Measurements from ENCODE around the gene KRT17. TPM values are rescaled to one million over a fixed set of nuclear protein-coding genes. Genes with fewer than 3 reads are reported as not detected.

The KRT17 gene
- total RNA-seq, 2 donors from 2014 or later = not detected

GRCh38 chr17:41658846-41659245, 34.5 kb upstream of the KRT17 start:
- Mint-ChIP-seq H3K36me3 (no peaks in the 10 kb centered on the region), H3K27me3 (peaks cover 0 to 4% of the 10 kb centered on the region in 2 donors), H3K4me1 (ENCODE audit: low read depth in 2 of 2) (peaks cover 0 to 4% of the 10 kb centered on the region in 2 donors), H3K4me3 (no peak overlapping the region), H3K27ac (no peak overlapping the region), H3K9me3 (no peaks in the 10 kb centered on the region)
- no peak for DNase-seq (ENCODE audit: low spot score)
- no peak for ATAC-seq

DNA sequence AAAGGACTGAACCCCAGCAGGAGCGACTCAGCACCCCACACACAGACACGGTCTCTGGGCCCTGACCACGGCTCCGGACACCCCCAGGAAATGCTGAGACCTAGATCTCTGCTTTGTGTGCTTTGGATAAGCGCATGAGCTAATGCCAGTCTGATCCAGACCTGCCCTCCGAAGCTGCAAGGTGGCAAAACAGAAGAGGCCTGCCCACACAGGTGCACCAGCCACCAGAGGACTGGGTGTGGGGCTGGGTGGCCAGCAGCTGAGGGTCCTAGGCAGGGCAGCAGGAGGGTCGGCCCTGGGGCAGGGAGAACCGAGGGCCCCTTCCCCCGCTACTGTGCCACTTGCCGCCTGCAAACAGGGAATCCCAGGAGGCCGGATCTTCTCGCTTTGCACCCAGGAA, 33.6 kb upstream of the KRT17 start:
- no peaks in the 10 kb centered on the region for H3K9me3 Mint-ChIP-seq
- ATAC-seq = no peak
- H3K4me1 Mint-ChIP-seq (ENCODE audit: low read depth in 2 of 2) = no peaks in the 10 kb centered on the region
- H3K27me3 Mint-ChIP-seq = no peaks in the 10 kb centered on the region
- no peak for DNase-seq (ENCODE audit: low spot score)
- H3K27ac Mint-ChIP-seq = no peak overlapping the region
- no peaks in the 10 kb centered on the region for H3K36me3 Mint-ChIP-seq
- H3K4me3 Mint-ChIP-seq = no peak overlapping the region

DNA sequence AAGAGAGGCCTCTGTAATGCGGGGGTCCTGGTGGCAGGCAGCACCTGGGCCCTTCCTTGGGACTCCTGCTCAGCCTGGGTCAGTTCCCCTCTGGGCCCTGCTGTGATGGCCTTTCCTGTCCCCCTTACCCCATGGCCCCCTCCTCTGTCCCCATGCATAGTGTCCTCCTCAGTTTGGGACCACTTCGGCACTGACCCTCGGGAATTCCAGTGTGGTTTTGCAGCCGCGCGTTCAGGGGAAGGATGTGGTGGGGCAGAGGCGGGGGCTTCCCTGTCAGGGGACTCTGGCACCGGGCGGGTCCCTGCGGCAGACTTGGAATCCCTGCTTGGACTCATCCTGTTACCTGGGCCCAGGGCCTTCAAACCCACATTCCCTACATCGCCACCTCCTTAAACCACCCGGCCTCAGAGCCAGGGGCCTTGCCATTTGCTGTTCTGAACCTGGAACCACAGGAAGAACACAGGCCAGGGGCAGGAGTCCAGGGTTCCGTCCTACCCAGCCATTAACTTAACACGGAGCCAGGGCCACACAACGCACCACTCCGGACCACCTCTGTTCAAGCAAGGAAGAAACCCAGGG, 32.9 kb upstream of the KRT17 start:
- no peaks in the 10 kb centered on the region for H3K36me3 Mint-ChIP-seq
- H3K27me3 Mint-ChIP-seq = no peaks in the 10 kb centered on the region
- ATAC-seq (no peak), DNase-seq (ENCODE audit: low spot score) (no peak)
- H3K9me3 Mint-ChIP-seq = no peaks in the 10 kb centered on the region
- H3K4me1 Mint-ChIP-seq (ENCODE audit: low read depth in 2 of 2) = no peaks in the 10 kb centered on the region
- no peak overlapping the region for H3K4me3 Mint-ChIP-seq
- no peak overlapping the region for H3K27ac Mint-ChIP-seq

DNA sequence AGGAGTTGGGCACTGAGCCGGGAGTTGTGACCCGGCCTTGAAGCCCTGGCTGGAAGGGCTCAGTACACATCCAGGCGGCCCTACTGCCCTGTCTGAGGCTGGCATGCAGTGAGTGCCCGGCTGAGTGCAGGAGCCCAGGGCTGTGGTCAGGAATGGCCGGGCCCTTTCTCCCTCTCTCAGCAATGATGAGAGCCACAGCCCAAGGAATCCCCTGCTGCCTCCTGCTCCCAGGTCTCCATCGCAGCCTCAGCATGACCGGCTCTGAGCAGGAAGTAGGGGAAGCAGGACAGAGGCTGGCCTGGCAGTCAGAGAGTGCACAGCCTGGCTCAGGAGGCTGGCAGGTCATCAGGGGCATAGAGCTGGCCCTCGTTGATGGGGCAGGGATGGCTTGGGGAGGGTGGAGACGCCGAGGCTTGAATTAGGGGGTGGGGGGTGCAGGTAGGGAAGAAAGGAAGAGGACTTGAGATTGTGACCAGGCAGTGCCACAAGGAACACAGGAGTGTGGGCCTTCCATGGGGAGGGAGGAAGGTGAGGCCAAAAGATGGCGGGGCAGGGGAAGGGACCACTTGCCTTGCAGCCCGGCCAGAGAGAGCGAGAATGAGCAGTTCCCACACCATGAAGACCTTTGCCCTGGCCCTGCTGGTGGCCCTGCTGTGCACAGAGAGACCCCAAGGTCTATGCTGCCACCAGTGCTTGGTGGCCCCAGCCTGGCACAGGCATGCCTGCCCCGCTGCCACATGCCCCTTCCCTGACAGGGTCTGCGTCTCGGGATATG, 32.1 kb upstream of the KRT17 start:
- Mint-ChIP-seq H3K27me3 (no peaks in the 10 kb centered on the region), H3K27ac (no peak overlapping the region), H3K36me3 (no peaks in the 10 kb centered on the region), H3K4me1 (ENCODE audit: low read depth in 2 of 2) (peaks cover 0 to 6% of the 10 kb centered on the region in 2 donors), H3K9me3 (no peaks in the 10 kb centered on the region), H3K4me3 (no peak overlapping the region)
- no peak for ATAC-seq
- DNase-seq (ENCODE audit: low spot score) = no peak

- DNase-seq (ENCODE audit: low spot score) (no peak), ATAC-seq (no peak)
- H3K4me3 Mint-ChIP-seq = no peak overlapping the region
- H3K4me1 Mint-ChIP-seq (ENCODE audit: low read depth in 2 of 2) = peaks cover 0 to 6% of the 10 kb centered on the region in 2 donors
- H3K36me3 Mint-ChIP-seq = no peaks in the 10 kb centered on the region
- no peaks in the 10 kb centered on the region for H3K9me3 Mint-ChIP-seq
- H3K27me3 Mint-ChIP-seq = no peaks in the 10 kb centered on the region
- no peak overlapping the region for H3K27ac Mint-ChIP-seq
Measured at GRCh38 chr17:41655611-41656111, 31.3 kb upstream of the KRT17 start.

GRCh38 chr17:41654678-41655607, 30.6 kb upstream of the KRT17 start:
- H3K4me3 Mint-ChIP-seq = no peak overlapping the region

GRCh38 chr17:41653892-41654677, 29.7 kb upstream of the KRT17 start:
- DNase-seq (ENCODE audit: low spot score) (no peak), ATAC-seq (no peak)
- no peaks in the 10 kb centered on the region for H3K27me3 Mint-ChIP-seq
- no peaks in the 10 kb centered on the region for H3K9me3 Mint-ChIP-seq
- no peak overlapping the region for H3K4me3 Mint-ChIP-seq
- H3K36me3 Mint-ChIP-seq = no peaks in the 10 kb centered on the region
- H3K27ac Mint-ChIP-seq = no peak overlapping the region
- peaks cover 0 to 6% of the 10 kb centered on the region in 2 donors for H3K4me1 Mint-ChIP-seq (ENCODE audit: low read depth in 2 of 2)

More at GRCh38 chr17:41654678-41655607, 30.6 kb upstream of the KRT17 start:
- Mint-ChIP-seq H3K27me3 (no peaks in the 10 kb centered on the region), H3K36me3 (no peaks in the 10 kb centered on the region), H3K9me3 (no peaks in the 10 kb centered on the region), H3K27ac (no peak overlapping the region), H3K4me1 (ENCODE audit: low read depth in 2 of 2) (peaks cover 0 to 6% of the 10 kb centered on the region in 2 donors)
- DNase-seq (ENCODE audit: low spot score) = no peak
- ATAC-seq = no peak

- ATAC-seq = no peak
- Mint-ChIP-seq H3K4me1 (ENCODE audit: low read depth in 2 of 2) (peaks cover 4 to 11% of the 10 kb centered on the region in 2 donors), H3K27me3 (no peaks in the 10 kb centered on the region), H3K27ac (no peak overlapping the region), H3K4me3 (no peak overlapping the region), H3K9me3 (no peaks in the 10 kb centered on the region), H3K36me3 (no peaks in the 10 kb centered on the region)
- no peak for DNase-seq (ENCODE audit: low spot score)
Measured at GRCh38 chr17:41653421-41653820, 29.0 kb upstream of the KRT17 start.

- H3K4me3 Mint-ChIP-seq = no peak overlapping the region
- no peak overlapping the region for H3K27ac Mint-ChIP-seq
- H3K4me1 Mint-ChIP-seq (ENCODE audit: low read depth in 2 of 2) = peaks cover 6 to 16% of the 10 kb centered on the region in 2 donors
- H3K27me3 Mint-ChIP-seq = no peaks in the 10 kb centered on the region
- no peaks in the 10 kb centered on the region for H3K36me3 Mint-ChIP-seq
- H3K9me3 Mint-ChIP-seq = no peaks in the 10 kb centered on the region
- ATAC-seq (no peak), DNase-seq (ENCODE audit: low spot score) (no peak)
Measured at GRCh38 chr17:41652461-41652970, 28.1 kb upstream of the KRT17 start.

DNA sequence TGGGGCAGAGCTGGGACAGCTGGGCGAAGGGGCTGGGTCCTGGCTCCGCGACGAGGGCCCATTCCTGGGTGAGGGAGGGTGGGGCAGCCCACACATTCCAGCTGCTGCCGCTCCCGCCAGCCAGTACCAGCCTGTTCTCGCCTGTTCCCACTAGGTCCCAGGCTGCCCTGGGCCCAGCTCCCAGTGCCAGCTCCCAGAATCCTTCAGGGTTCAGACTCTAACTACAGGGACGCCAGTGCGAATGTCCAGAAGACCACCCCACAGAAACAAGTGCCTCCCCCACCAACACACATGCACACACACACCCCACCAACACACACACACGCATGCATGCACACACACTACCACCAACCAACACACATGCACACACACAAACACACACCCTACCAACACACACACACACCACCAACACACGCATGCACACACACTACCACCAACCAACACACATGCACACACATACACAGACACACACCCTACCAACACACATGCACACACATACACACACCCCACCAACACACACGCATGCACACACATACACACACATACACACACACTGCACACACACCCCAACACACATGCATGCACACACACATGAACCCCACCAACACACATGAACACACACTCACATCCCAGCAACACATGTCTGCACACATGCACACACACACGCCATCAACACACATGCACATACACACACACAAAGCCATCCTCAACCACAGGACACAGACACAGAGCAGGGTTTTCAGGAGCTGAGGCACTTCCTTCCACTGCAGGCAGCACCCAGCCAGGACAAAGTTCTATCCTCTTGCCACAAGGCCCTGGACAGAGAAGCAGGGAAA, 27.5 kb upstream of the KRT17 start:
- no peak for DNase-seq (ENCODE audit: low spot score)
- no peaks in the 10 kb centered on the region for H3K27me3 Mint-ChIP-seq
- no peaks in the 10 kb centered on the region for H3K9me3 Mint-ChIP-seq
- ATAC-seq = no peak
- no peak overlapping the region for H3K27ac Mint-ChIP-seq
- H3K36me3 Mint-ChIP-seq = no peaks in the 10 kb centered on the region
- H3K4me3 Mint-ChIP-seq = no peak overlapping the region
- peaks cover 6 to 16% of the 10 kb centered on the region in 2 donors for H3K4me1 Mint-ChIP-seq (ENCODE audit: low read depth in 2 of 2)

- ATAC-seq (no peak), DNase-seq (ENCODE audit: low spot score) (no peak)
- Mint-ChIP-seq H3K9me3 (no peaks in the 10 kb centered on the region), H3K36me3 (no peaks in the 10 kb centered on the region), H3K4me3 (no peak overlapping the region), H3K4me1 (ENCODE audit: low read depth in 2 of 2) (peaks cover 6 to 16% of the 10 kb centered on the region in 2 donors), H3K27me3 (no peaks in the 10 kb centered on the region), H3K27ac (no peak overlapping the region)
Measured at GRCh38 chr17:41650794-41651624, 26.6 kb upstream of the KRT17 start.

Measured in natural killer cell treated with Interleukin-12 subunit alpha and Interleukin-12 subunit beta and Interleukin-15 and Interleukin-18, amount 100 ng/mL, for 72 hours (primary cell).